Keratinocyte (primary cell): ENCODE data around the gene NMT1. TPM values are rescaled to one million over a fixed set of nuclear protein-coding genes. Genes with fewer than 3 reads are reported as not detected.

Source experiments
- DNase-seq: peaks from one replicate; pipeline ENCODE4 v3.0.0-alpha.2; 2011; ENCODE audit warnings: low read depth, missing footprints, low spot score
- FAIRE-seq: peaks from 2 replicates; lab custom pipeline; 2011; peaks lifted over from hg19 to GRCh38; lab: Jason Lieb, UNC
- H2AFZ ChIP-seq: 2 replicates; pipeline ENCODE4 v1.6.0; 2012; ENCODE audit warnings: low read length, control low read depth, inconsistent platforms; ENCODE audit not compliant: control insufficient read depth
- H3K27ac ChIP-seq: 2 replicates; pipeline ENCODE4 v1.5.1; 2011; ENCODE audit warnings: low read length; ENCODE audit not compliant: control insufficient read depth, insufficient read depth
- H3K27me3 ChIP-seq: 3 replicates; pipeline ENCODE4 v1.6.0; 2011; ENCODE audit warnings: low read length; ENCODE audit not compliant: control insufficient read depth, insufficient read depth; ENCODE audit errors: extremely low read depth
- H3K36me3 ChIP-seq, 2 experiments: 2 replicates in 1 of 2; 3 replicates in 1 of 2; pipeline ENCODE4 v1.5.1; 2011; ENCODE audit warnings: low read length in 2 of 2, mild to moderate bottlenecking in 1 of 2; ENCODE audit not compliant: control insufficient read depth in 2 of 2, insufficient read depth in 2 of 2; ENCODE audit errors: extremely low read depth in 1 of 2
- H3K4me1 ChIP-seq: 3 replicates; pipeline ENCODE4 v1.5.1; 2011; ENCODE audit warnings: low read length; ENCODE audit not compliant: control insufficient read depth, insufficient read depth; ENCODE audit errors: extremely low read depth
- H3K4me2 ChIP-seq: 3 replicates; pipeline ENCODE4 v1.6.0; 2011; ENCODE audit warnings: low read depth, low read length; ENCODE audit not compliant: control insufficient read depth, insufficient read depth; ENCODE audit errors: extremely low read depth
- H3K4me3 ChIP-seq, 3 experiments: fragments of 200-600 bp in 1 of 3; sonication (generic) in 1 of 3; 2 replicates in 2 of 3; 3 replicates in 1 of 3; pipeline ENCODE4 v1.5.1; 2011 to 2016; ENCODE audit warnings: low read length in 3 of 3, mild to moderate bottlenecking in 3 of 3, control low read depth in 2 of 3, inconsistent platforms in 1 of 3, low read depth in 1 of 3, mixed read lengths in 1 of 3, mixed run types in 1 of 3, moderate library complexity in 1 of 3; ENCODE audit not compliant: control insufficient read depth in 2 of 3, insufficient read depth in 2 of 3; ENCODE audit errors: extremely low read depth in 1 of 3
- H3K79me2 ChIP-seq: 2 replicates; pipeline ENCODE4 v1.6.0; 2012; ENCODE audit warnings: low read length; ENCODE audit not compliant: control insufficient read depth, insufficient read depth
- H3K9ac ChIP-seq: 3 replicates; pipeline ENCODE4 v1.6.0; 2011; ENCODE audit warnings: low read length; ENCODE audit not compliant: control insufficient read depth, insufficient read depth; ENCODE audit errors: extremely low read depth
- H3K9me1 ChIP-seq: 3 replicates; pipeline ENCODE4 v1.6.0; 2011; ENCODE audit warnings: low read length; ENCODE audit not compliant: control insufficient read depth, insufficient read depth; ENCODE audit errors: extremely low read depth
- H3K9me3 ChIP-seq: 2 replicates; pipeline ENCODE4 v1.5.1; 2012; ENCODE audit warnings: low read depth, low read length; ENCODE audit not compliant: control insufficient read depth
- H4K20me1 ChIP-seq: 3 replicates; pipeline ENCODE4 v1.6.0; 2011; ENCODE audit warnings: low read length; ENCODE audit not compliant: control insufficient read depth, insufficient read depth; ENCODE audit errors: extremely low read depth
- CTCF ChIP-seq, 3 experiments: IDR thresholded peaks in 1 of 3; conservative IDR thresholded peaks in 1 of 3; optimal IDR thresholded peaks in 1 of 3; 2 replicates in 2 of 3; 3 replicates in 1 of 3; pipeline versions ENCODE3 to v1.5.1; 2011; ENCODE audit warnings: low read length in 3 of 3, mild to moderate bottlenecking in 3 of 3, moderate library complexity in 2 of 3, control low read depth in 1 of 3, inconsistent platforms in 1 of 3; ENCODE audit not compliant: insufficient read depth in 2 of 3; ENCODE audit errors: extremely low read depth in 1 of 3
- EZH2 ChIP-seq: IDR thresholded peaks from one replicate; pipeline ENCODE4 v1.6.1; 2012; ENCODE audit warnings: inconsistent platforms, mild to moderate bottlenecking, low read length, moderate library complexity
- dilution Hi-C: fragments of 300-500 bp; cut with MboI; formaldehyde crosslinking; loops from one replicate; pipeline ENCODE4 v1.7.0; 2020; ENCODE audit warnings: low sequenced_read_pairs; ENCODE audit not compliant: extremely low pct_ligation_motif_present
- polyA plus RNA-seq, 5 experiments: library from polyadenylated mRNA; depleted of rRNA in 3 of 5; stranded (reverse) in 3 of 5; stranded (forward) in 1 of 5; unstranded in 1 of 5; fragments of >200 nt; gene quantifications; 1 replicate in 1 of 5; 2 replicates in 3 of 5; 3 replicates in 1 of 5; pipeline versions ENCODE4 v1.2.1 to v1.2.3, GENCODE V29; 2011 to 2012; ENCODE audit warnings: missing spikeins in 2 of 5, low read depth in 1 of 5, low replicate concordance in 1 of 5

The NMT1 gene
- polyA plus RNA-seq, 1 donor (not counting 4 experiments of a cell fraction or from before 2014, with no cell fraction given): 101 TPM

- H3K4me1 ChIP-seq: peaks cover 60% of the 10 kb centered on the region
- FAIRE-seq (peak; percentile 99), DNase-seq (peak; percentile 59)
- peak overlapping the region; percentile 6 for H2AFZ ChIP-seq
- H3K27ac ChIP-seq: peak overlapping the region; percentile 70
- TF ChIP-seq EZH2: no peak
- TF ChIP-seq CTCF (optimal IDR thresholded peaks at IDR 0.05 in 1 of 3, IDR thresholded peaks at IDR 0.05 in 1 of 3, conservative IDR thresholded peaks at IDR 0.05 in 1 of 3; ENCODE audit: extremely low read depth in 1 of 3, insufficient read depth in 2 of 3, low read length in 3 of 3): peak in 1 of 3 experiments; percentile 58
- no peaks in the 10 kb centered on the region for H4K20me1 ChIP-seq
- H3K36me3 ChIP-seq: peaks cover 4 to 7% of the 10 kb centered on the region in 2 experiments
- peaks cover 25% of the 10 kb centered on the region for H3K79me2 ChIP-seq
- dilution Hi-C loops: no loop called here
- peak overlapping the region; percentile 69 for H3K4me2 ChIP-seq
- no peaks in the 10 kb centered on the region for H3K9me3 ChIP-seq
- H3K9ac ChIP-seq: peak overlapping the region; percentile 65
- H3K27me3 ChIP-seq: no peaks in the 10 kb centered on the region
- H3K9me1 ChIP-seq: peaks cover 4% of the 10 kb centered on the region
- H3K4me3 ChIP-seq: peak overlapping the region; percentile 10 to 56 (median 40)
Observed at GRCh38 chr17:45043813-45044540, 17.1 kb upstream of the NMT1 start.

GRCh38 chr17:45046537-45047125, 14.5 kb upstream of the NMT1 start:
- Histone ChIP-seq H2AFZ (no peak overlapping the region), H3K4me1 (peaks cover 67% of the 10 kb centered on the region), H3K9me1 (peaks cover 4% of the 10 kb centered on the region), H3K9ac (peak overlapping the region; percentile 80), H3K27me3 (no peaks in the 10 kb centered on the region), H3K9me3 (no peaks in the 10 kb centered on the region), H3K79me2 (peaks cover 26% of the 10 kb centered on the region), H4K20me1 (no peaks in the 10 kb centered on the region), H3K4me3 (peak overlapping the region in 2 of 3 experiments; percentile 16 to 36), H3K27ac (peak overlapping the region; percentile 99), H3K36me3 (peaks cover 3% of the 10 kb centered on the region in 2 experiments), H3K4me2 (peak overlapping the region; percentile 80)
- no peak for TF ChIP-seq EZH2
- no peak for TF ChIP-seq CTCF (optimal IDR thresholded peaks at IDR 0.05 in 1 of 3, IDR thresholded peaks at IDR 0.05 in 1 of 3, conservative IDR thresholded peaks at IDR 0.05 in 1 of 3; ENCODE audit: extremely low read depth in 1 of 3, insufficient read depth in 2 of 3, low read length in 3 of 3)
- dilution Hi-C loops: no loop called here
- DNase-seq (no peak), FAIRE-seq (no peak)
